GM12878 (cell line): Measurements from ENCODE around the gene BCL11A. TPM values are rescaled to one million over a fixed set of nuclear protein-coding genes. Genes with fewer than 3 reads are reported as not detected.

ENCODE experiments used
- ATAC-seq: fragments of 200-7000 bp; cut with Tn5 transposase; 3 replicates; pipeline ENCODE4 v1.9.1; 2020; ENCODE audit warnings: mild to moderate bottlenecking, moderate library complexity
- BruUV-seq: library from RNA; stranded (reverse); fragments of 400-500 nt; replicated peaks from 2 replicates; lab custom pipeline; 2021; lab: Mats Ljungman, UMichigan
- CTCF ChIA-PET: fragments of 300-600 bp; sonication (Branson Sonifier 250); formaldehyde crosslinking; extraction: SDS; loops from one replicate; lab custom pipeline; 2021; ENCODE audit warnings: inconsistent platforms; lab: Yijun Ruan, JAX
- POLR2A ChIA-PET: fragments of 350-600 bp; formaldehyde crosslinking; extraction: SDS; loops from one replicate; lab custom pipeline; 2021; ENCODE audit warnings: inconsistent platforms; lab: Charles Lee
- RAD21 ChIA-PET: fragments of 300-600 bp; sonication (Branson Sonifier 250); formaldehyde crosslinking; loops from one replicate; lab custom pipeline; 2023; ENCODE audit warnings: antibody characterized with exemption; ENCODE audit not compliant: unreplicated experiment; lab: Charles Lee
- SMC1A ChIA-PET: fragments of 300-600 bp; sonication (Branson Sonifier 250); formaldehyde crosslinking; loops from one replicate; lab custom pipeline; 2023; ENCODE audit not compliant: unreplicated experiment, uncharacterized antibody; lab: Charles Lee
- DNase-seq: peaks from one replicate; pipeline ENCODE4 v3.0.0-alpha.2; 2011; ENCODE audit warnings: low read depth, low spot score
- FAIRE-seq: peaks from 3 replicates; lab custom pipeline; 2011; peaks lifted over from hg19 to GRCh38; lab: Jason Lieb, UNC
- H2AFZ ChIP-seq: 2 replicates; pipeline ENCODE4 v1.6.0; 2011; ENCODE audit warnings: low read depth, low read length, control low read depth; ENCODE audit not compliant: control insufficient read depth
- H3K27ac ChIP-seq: 2 replicates; pipeline ENCODE4 v1.5.1; 2011; ENCODE audit warnings: control low read depth; ENCODE audit not compliant: control insufficient read depth, insufficient read depth
- H3K27me3 ChIP-seq, 2 experiments: replicated peaks in 1 of 2; 2 replicates each; pipeline versions ENCODE4 v1.6.0 to v1.6.1; 2011; ENCODE audit warnings: low read length in 1 of 2; ENCODE audit not compliant: control insufficient read depth in 2 of 2, insufficient read depth in 2 of 2
- H3K36me3 ChIP-seq, 2 experiments: 2 replicates each; pipeline ENCODE4 v1.5.1; 2011; ENCODE audit warnings: low read length in 1 of 2; ENCODE audit not compliant: control insufficient read depth in 2 of 2, insufficient read depth in 2 of 2
- H3K4me1 ChIP-seq: 2 replicates; pipeline ENCODE4 v1.6.1; 2011; ENCODE audit warnings: mild to moderate bottlenecking, low read length, moderate library complexity, mixed read lengths; ENCODE audit not compliant: control insufficient read depth, insufficient read depth
- H3K4me2 ChIP-seq: 2 replicates; pipeline ENCODE4 v1.6.0; 2011; ENCODE audit warnings: control low read depth; ENCODE audit not compliant: control insufficient read depth, insufficient read depth
- H3K4me3 ChIP-seq: fragments of 200-600 bp; sonication (generic); 2 replicates; pipeline ENCODE4 v1.5.1; 2016
- H3K79me2 ChIP-seq: 2 replicates; pipeline ENCODE4 v1.6.0; 2011; ENCODE audit warnings: low read length; ENCODE audit not compliant: control insufficient read depth, insufficient read depth
- H3K9ac ChIP-seq: 2 replicates; pipeline ENCODE4 v1.8.0; 2011; ENCODE audit warnings: low read length, control low read depth, mixed read lengths; ENCODE audit not compliant: control insufficient read depth, insufficient read depth
- H3K9me3 ChIP-seq: replicated peaks from 3 replicates; pipeline ENCODE4 v1.5.1; 2011; ENCODE audit warnings: mild to moderate bottlenecking, low read length; ENCODE audit not compliant: control insufficient read depth, insufficient read depth
- H4K20me1 ChIP-seq: 2 replicates; pipeline ENCODE4 v1.6.0; 2011; ENCODE audit not compliant: control insufficient read depth, insufficient read depth
- ASH2L ChIP-seq: fragments of 300-600, 200-600 bp; sonication (generic); IDR thresholded peaks from 2 replicates; pipeline ENCODE4 v1.6.1; 2017; ENCODE audit warnings: low read depth, mild to moderate bottlenecking, borderline replicate concordance
- BHLHE40 ChIP-seq, 2 experiments: fragments of 450-650 bp in 1 of 2; IDR thresholded peaks; 2 replicates each; pipeline ENCODE4 v1.6.1; 2011 to 2017; ENCODE audit warnings: low read depth in 2 of 2, borderline replicate concordance in 1 of 2, improper control_type of control experiment in 1 of 2, low read length in 1 of 2, mild to moderate bottlenecking in 1 of 2
- CEBPB ChIP-seq, 2 experiments: fragments of 150-350 bp in 1 of 2; IDR thresholded peaks; 2 replicates each; pipeline ENCODE4 v1.6.1; 2012 to 2014; ENCODE audit warnings: low read depth in 2 of 2, low read length in 2 of 2, borderline replicate concordance in 1 of 2, inconsistent platforms in 1 of 2
- CHD2 ChIP-seq: IDR thresholded peaks from 2 replicates; pipeline ENCODE4 v1.6.1; 2011; ENCODE audit warnings: low read depth, low read length, improper control_type of control experiment, borderline replicate concordance
- CHD4 ChIP-seq: fragments of 200-600 bp; sonication (generic); IDR thresholded peaks from 2 replicates; pipeline ENCODE4 v1.6.1; 2016; ENCODE audit warnings: mild to moderate bottlenecking
- E2F8 ChIP-seq: fragments of 450-650 bp; IDR thresholded peaks from 2 replicates; pipeline ENCODE4 v1.6.1; 2018; ENCODE audit warnings: mild to moderate bottlenecking, low read depth, moderate library complexity; ENCODE audit not compliant: partially characterized antibody
- EGR1 ChIP-seq, 2 experiments: IDR thresholded peaks; 1 replicate in 1 of 2; 2 replicates in 1 of 2; pipeline ENCODE4 v1.6.1; 2011 to 2012; ENCODE audit warnings: low read depth in 2 of 2, low read length in 2 of 2, borderline replicate concordance in 1 of 2, mild to moderate bottlenecking in 1 of 2, moderate library complexity in 1 of 2
- HCFC1 ChIP-seq: fragments of 150-350 bp; IDR thresholded peaks from 2 replicates; pipeline ENCODE4 v1.6.1; 2014; ENCODE audit warnings: low read length
- HDAC2 ChIP-seq: fragments of 200-600 bp; sonication (generic); IDR thresholded peaks from 2 replicates; pipeline ENCODE4 v1.6.1; 2017
- HDGF ChIP-seq: fragments of 450-650 bp; IDR thresholded peaks from 2 replicates; pipeline ENCODE4 v1.6.1; 2016; ENCODE audit warnings: antibody characterized with exemption
- KAT2A ChIP-seq: conservative IDR thresholded peaks from 2 replicates; pipeline ENCODE4 v1.6.1; 2011; ENCODE audit warnings: low read depth, low read length; ENCODE audit not compliant: control insufficient read depth
- MAX ChIP-seq: IDR thresholded peaks from 2 replicates; pipeline ENCODE4 v1.6.1; 2012; ENCODE audit warnings: low read depth, low read length, improper control_type of control experiment
- MTA3 ChIP-seq: IDR thresholded peaks from 2 replicates; pipeline ENCODE4 v1.6.1; 2012; ENCODE audit warnings: low read length, inconsistent platforms, borderline replicate concordance
- POU2F2 ChIP-seq: IDR thresholded peaks from 3 replicates; pipeline ENCODE4 v1.6.1; 2011; ENCODE audit warnings: low read depth, mild to moderate bottlenecking, low read length, borderline replicate concordance
- RB1 ChIP-seq: fragments of 450-650 bp; formaldehyde crosslinking; IDR thresholded peaks from 2 replicates; pipeline ENCODE4 v1.6.1; 2017; ENCODE audit warnings: mild to moderate bottlenecking, borderline replicate concordance
- RCOR1 ChIP-seq: conservative IDR thresholded peaks from 2 replicates; pipeline ENCODE4 v1.6.1; 2012; ENCODE audit warnings: low read depth, low read length, improper control_type of control experiment
- RUNX3 ChIP-seq: IDR thresholded peaks from 2 replicates; pipeline ENCODE4 v1.6.1; 2012; ENCODE audit warnings: low read length, inconsistent platforms
- SRF ChIP-seq, 2 experiments: IDR thresholded peaks; 2 replicates each; pipeline ENCODE4 v1.6.1; 2011; ENCODE audit warnings: low read depth in 2 of 2, low read length in 2 of 2, mild to moderate bottlenecking in 1 of 2, moderate library complexity in 1 of 2
- STAT1 ChIP-seq: fragments of 450-650 bp; conservative IDR thresholded peaks from 2 replicates; pipeline ENCODE4 v1.6.1; 2014; ENCODE audit warnings: antibody characterized with exemption, mild to moderate bottlenecking
- STAT3 ChIP-seq: IDR thresholded peaks from 2 replicates; pipeline ENCODE4 v1.6.1; 2011; ENCODE audit warnings: low read depth, low read length, improper control_type of control experiment
- TAF1 ChIP-seq: IDR thresholded peaks from 2 replicates; pipeline ENCODE4 v1.6.1; 2011; ENCODE audit warnings: mild to moderate bottlenecking, low read depth, low read length, borderline replicate concordance
- WRNIP1 ChIP-seq: IDR thresholded peaks from 2 replicates; pipeline ENCODE4 v1.6.1; 2011; ENCODE audit warnings: low read depth, low read length, improper control_type of control experiment, borderline replicate concordance
- ZNF217 ChIP-seq: fragments of 450-650 bp; IDR thresholded peaks from 2 replicates; pipeline ENCODE4 v1.6.1; 2017; ENCODE audit warnings: antibody characterized with exemption, mild to moderate bottlenecking
- ZNF274 ChIP-seq: IDR thresholded peaks from one replicate; pipeline ENCODE4 v1.8.0; 2011; ENCODE audit not compliant: insufficient read length, insufficient read depth
- ZNF384 ChIP-seq: IDR thresholded peaks from 2 replicates; pipeline ENCODE4 v1.6.1; 2012; ENCODE audit warnings: low read depth, mild to moderate bottlenecking, low read length, improper control_type of control experiment, borderline replicate concordance
- WGBS: methylation state at CpG from one replicate; pipeline ENCODE4 v1.1.6; 2016; ENCODE audit warnings: low lambda C conversion rate; ENCODE audit not compliant: insufficient replicate concordance, insufficient coverage; ENCODE audit errors: missing lambda C conversion rate; 5-methylcytosine and 5-hydroxymethylcytosine counted together
- in situ Hi-C: fragments of 300-500 bp; cut with MboI; formaldehyde crosslinking; loops from 9 replicates; pipeline ENCODE4 v1.14.3; 2018; ENCODE audit warnings: mixed read lengths
- intact Hi-C: fragments of 100-400 bp; cut with micrococcal nuclease; formaldehyde crosslinking; loops from one replicate; pipeline ENCODE4 v1.14.2; 2022; ENCODE audit not compliant: unreplicated experiment
- polyA plus RNA-seq, 11 experiments: library from polyadenylated mRNA; depleted of rRNA in 4 of 11; unstranded in 6 of 11; stranded (reverse) in 5 of 11; fragments of >200 nt; fragmentation: Nextera tagmentation in 4 of 11; fragmentation: Illumina TruSeq in 1 of 11; extraction: Ambion mirVana in 4 of 11; extraction: Trizol in 1 of 11; gene quantifications; 1 replicate in 1 of 11; 2 replicates in 10 of 11; pipeline versions ENCODE4 v1.2.1 to v1.2.3, GENCODE V29; 2011 to 2016; ENCODE audit warnings: inconsistent platforms in 2 of 11, missing spikeins in 2 of 11, low read depth in 1 of 11
- total RNA-seq, 4 experiments: library from RNA; depleted of rRNA in 3 of 4; stranded (reverse); fragments of >200 nt in 3 of 4; fragmentation: Illumina TruSeq in 1 of 4; extraction: Trizol in 1 of 4; gene quantifications; 2 replicates each; pipeline versions ENCODE4 v1.2.1 to v1.2.3, GENCODE V29; 2013 to 2021

The BCL11A gene
- total and polyA plus RNA-seq, 10 of the 15 experiments (the other 5 are each of a cell fraction or from before 2014, with no cell fraction given) = 7.5 to 26.6 (median 11.1) TPM; not detected in 1

GRCh38 chr2:60490441-60490840 lies 63.0 kb downstream of the BCL11A start (continued):
- TF ChIP-seq EGR1 (IDR thresholded peaks at IDR 0.05; ENCODE audit: borderline replicate concordance in 1 of 2, low read depth in 2 of 2, low read length in 2 of 2) = no peak
- TF ChIP-seq E2F8 = no peak
- TF ChIP-seq RUNX3 = no peak
- no peak for TF ChIP-seq CEBPB (IDR thresholded peaks at IDR 0.05; ENCODE audit: borderline replicate concordance in 1 of 2, low read depth in 2 of 2, low read length in 2 of 2)
- no peak for TF ChIP-seq CHD2
- TF ChIP-seq ZNF274 = no peak
- TF ChIP-seq RCOR1 = no peak
- TF ChIP-seq TAF1 = no peak

- FAIRE-seq (no peak), ATAC-seq (no peak), DNase-seq (no peak)
- Histone ChIP-seq H3K36me3 (peaks cover 0 to 3% of the 10 kb centered on the region in 2 experiments; a peak in 1 of 4 replicates), H3K9me3 (no peaks in the 10 kb centered on the region), H2AFZ (no peak overlapping the region), H3K4me3 (no peak overlapping the region), H3K27me3 (no peaks in the 10 kb centered on the region), H3K4me2 (no peak overlapping the region), H3K27ac (no peak overlapping the region), H3K79me2 (peaks cover 43% of the 10 kb centered on the region), H3K9ac (no peak overlapping the region), H3K4me1 (peaks cover 36% of the 10 kb centered on the region), H4K20me1 (no peaks in the 10 kb centered on the region)
- ChIA-PET RAD21 (no interaction called here), POLR2A (no interaction called here), SMC1A (no interaction called here), CTCF (no interaction called here)
- 97% methylated on average over 4 of the region's 4 CpGs for WGBS
- no TSS peak for BruUV-seq
- in situ Hi-C loops = no loop called here
- TF ChIP-seq CHD4 (no peak), ASH2L (no peak), HDAC2 (no peak), HDGF (no peak), MTA3 (no peak), WRNIP1 (no peak), ZNF217 (no peak), RB1 (no peak), KAT2A (no peak), POU2F2 (no peak), HCFC1 (no peak), BHLHE40 (IDR thresholded peaks at IDR 0.05; ENCODE audit: borderline replicate concordance in 1 of 2, low read depth in 2 of 2, low read length in 1 of 2) (no peak), STAT3 (no peak), SRF (IDR thresholded peaks at IDR 0.05; ENCODE audit: low read depth in 2 of 2, low read length in 2 of 2) (no peak), ZNF384 (no peak), STAT1 (no peak), MAX (no peak)
- intact Hi-C loops = no loop called here
Measured at GRCh38 chr2:60489289-60489688, 64.2 kb downstream of the BCL11A start.
